ENCODE data around the gene HPSE. TPM values are rescaled to one million over a fixed set of nuclear protein-coding genes. Genes with fewer than 3 reads are reported as not detected.

Gene HPSE
- polyA plus RNA-seq, 3 donors: 21.2 to 65.8 (median 31.2) TPM

- Mint-ChIP-seq H3K27ac (peak overlapping the region in 1 of 7 donors; percentile 54), H3K36me3 (peaks cover 0 to 5% of the 10 kb centered on the region in 2 donors), H3K4me1 (peaks cover 5% of the 10 kb centered on the region), H3K4me3 (no peak overlapping the region), H3K9me3 (peaks cover 21 to 43% (median 37%) of the 10 kb centered on the region in 7 donors), H3K27me3 (ENCODE audit: low read depth in 3 of 3) (peaks cover 1 to 2% (median 1%) of the 10 kb centered on the region in 3 donors)
- H3K4me3 ChIP-seq (replicated peaks in 1 of 3; ENCODE audit: low read depth in 2 of 3, low read length in 3 of 3): no peak overlapping the region
- H4K20me1 ChIP-seq (ENCODE audit: insufficient read depth, low read length): no peaks in the 10 kb centered on the region
- 93% methylated on average over 2 of the region's 4 CpGs for WGBS (ENCODE audit: insufficient coverage)
- H2AFZ ChIP-seq (ENCODE audit: insufficient read depth, low read depth, low read length, poor library complexity, severe bottlenecking): no peak overlapping the region
- H3K4me2 ChIP-seq (replicated peaks; ENCODE audit: extremely low read depth, low read length, poor library complexity, severe bottlenecking): no peak overlapping the region
- H3K9ac ChIP-seq (ENCODE audit: insufficient read depth, low read length, poor library complexity, severe bottlenecking): no peak overlapping the region
- no peaks in the 10 kb centered on the region for H3K4me1 ChIP-seq (ENCODE audit: control insufficient read depth in 1 of 2, insufficient read depth in 2 of 2, low read length in 2 of 2)
- no peaks in the 10 kb centered on the region for H3K79me2 ChIP-seq (ENCODE audit: insufficient read depth, low read length)
- H3K9me3 ChIP-seq (replicated peaks in 1 of 2; ENCODE audit: control insufficient read depth in 1 of 2, insufficient read depth in 1 of 2, low read length in 2 of 2): peaks cover 17 to 18% of the 10 kb centered on the region in 2 donors
- H3K36me3 ChIP-seq (replicated peaks in 1 of 2; ENCODE audit: control insufficient read depth in 1 of 2, insufficient read depth in 2 of 2, low read length in 2 of 2): no peaks in the 10 kb centered on the region
- H3K27ac ChIP-seq (ENCODE audit: low read depth in 1 of 2, low read length in 2 of 2): no peak overlapping the region
- intact Hi-C loops (cut with micrococcal nuclease): no loop called here
- no peaks in the 10 kb centered on the region for H3K27me3 ChIP-seq (ENCODE audit: control insufficient read depth in 2 of 2, insufficient read depth in 2 of 2, low read length in 2 of 2)
- DNase-seq: no peak
- no peak for TF ChIP-seq CTCF (IDR thresholded peaks at IDR 0.05)
These were observed 46.5 kb upstream of the HPSE start for GRCh38 chr4:83381173-83381572.

GRCh38 chr4:83378419-83378818, 43.8 kb upstream of the HPSE start:
- Histone ChIP-seq H2AFZ (ENCODE audit: insufficient read depth, low read depth, low read length, poor library complexity, severe bottlenecking) (no peak overlapping the region), H3K27me3 (ENCODE audit: control insufficient read depth in 2 of 2, insufficient read depth in 2 of 2, low read length in 2 of 2) (no peaks in the 10 kb centered on the region), H3K9me3 (replicated peaks in 1 of 2; ENCODE audit: control insufficient read depth in 1 of 2, insufficient read depth in 1 of 2, low read length in 2 of 2) (peaks cover 17 to 25% of the 10 kb centered on the region in 2 donors), H3K4me2 (replicated peaks; ENCODE audit: extremely low read depth, low read length, poor library complexity, severe bottlenecking) (no peak overlapping the region), H3K4me3 (replicated peaks in 1 of 3; ENCODE audit: low read depth in 2 of 3, low read length in 3 of 3) (no peak overlapping the region), H3K79me2 (ENCODE audit: insufficient read depth, low read length) (no peaks in the 10 kb centered on the region), H4K20me1 (ENCODE audit: insufficient read depth, low read length) (no peaks in the 10 kb centered on the region), H3K36me3 (replicated peaks in 1 of 2; ENCODE audit: control insufficient read depth in 1 of 2, insufficient read depth in 2 of 2, low read length in 2 of 2) (no peaks in the 10 kb centered on the region), H3K9ac (ENCODE audit: insufficient read depth, low read length, poor library complexity, severe bottlenecking) (no peak overlapping the region), H3K27ac (ENCODE audit: low read depth in 1 of 2, low read length in 2 of 2) (no peak overlapping the region), H3K4me1 (ENCODE audit: control insufficient read depth in 1 of 2, insufficient read depth in 2 of 2, low read length in 2 of 2) (peaks cover 0 to 3% of the 10 kb centered on the region in 2 donors)
- no peak overlapping the region for H3K4me3 Mint-ChIP-seq
- H3K36me3 Mint-ChIP-seq: peaks cover 1 to 4% of the 10 kb centered on the region in 2 donors
- peaks cover 0 to 2% (median 0%) of the 10 kb centered on the region in 3 donors for H3K27me3 Mint-ChIP-seq (ENCODE audit: low read depth in 3 of 3)
- no peak overlapping the region for H3K27ac Mint-ChIP-seq
- 100% methylated on average over 4 of the region's 5 CpGs for WGBS (ENCODE audit: insufficient coverage)
- H3K9me3 Mint-ChIP-seq: peaks cover 25 to 46% (median 35%) of the 10 kb centered on the region in 7 donors
- intact Hi-C loops (cut with micrococcal nuclease): no loop called here
- no peak for TF ChIP-seq CTCF (IDR thresholded peaks at IDR 0.05)
- H3K4me1 Mint-ChIP-seq: peaks cover 3% of the 10 kb centered on the region
- DNase-seq: no peak
